Trophoblast cell (in vitro differentiated cells and primary cell): ENCODE results near the gene HEATR1.

ENCODE experiments used
- DNase-seq, 2 donors: peaks; one replicate each; pipeline ENCODE4 v3.0.0-alpha.2; 2016
- H2AFZ ChIP-seq: 2 replicates; pipeline ENCODE4 v1.6.1; 2013; ENCODE audit warnings: low read length, moderate library complexity, mild to moderate bottlenecking; ENCODE audit not compliant: insufficient read depth, poor library complexity
- H2AK5ac ChIP-seq: 2 replicates; pipeline ENCODE4 v1.6.1; 2013; ENCODE audit warnings: mild to moderate bottlenecking, low read length
- H2BK120ac ChIP-seq: 2 replicates; pipeline ENCODE4 v1.6.1; 2013; ENCODE audit warnings: low read length, mild to moderate bottlenecking, moderate library complexity; ENCODE audit not compliant: insufficient read depth, poor library complexity
- H2BK12ac ChIP-seq: 2 replicates; pipeline ENCODE4 v1.6.1; 2013; ENCODE audit warnings: mild to moderate bottlenecking, low read length, moderate library complexity
- H2BK5ac ChIP-seq: 2 replicates; pipeline ENCODE4 v1.6.1; 2013; ENCODE audit warnings: low read length, low read depth, moderate library complexity, mild to moderate bottlenecking; ENCODE audit not compliant: poor library complexity
- H3K14ac ChIP-seq: 2 replicates; pipeline ENCODE4 v1.6.1; 2013; ENCODE audit warnings: mild to moderate bottlenecking, low read length
- H3K18ac ChIP-seq: 2 replicates; pipeline ENCODE4 v1.6.1; 2013; ENCODE audit warnings: mild to moderate bottlenecking, low read length
- H3K23ac ChIP-seq: 2 replicates; pipeline ENCODE4 v1.6.1; 2013; ENCODE audit warnings: low read length
- H3K27ac ChIP-seq: 2 replicates; pipeline ENCODE4 v1.5.1; 2013; ENCODE audit warnings: low read depth, mild to moderate bottlenecking, inconsistent platforms, low read length, moderate library complexity
- H3K27me3 ChIP-seq: 2 replicates; pipeline ENCODE4 v1.6.1; 2013; ENCODE audit warnings: inconsistent platforms, mild to moderate bottlenecking, low read length, moderate library complexity; ENCODE audit not compliant: insufficient read depth
- H3K36me3 ChIP-seq, 2 experiments: 1 replicate in 1 of 2; 2 replicates in 1 of 2; pipeline ENCODE4 v1.6.1; 2013; ENCODE audit warnings: low read length in 2 of 2, mild to moderate bottlenecking in 2 of 2, moderate library complexity in 1 of 2; ENCODE audit not compliant: insufficient read depth in 2 of 2, control insufficient read depth in 1 of 2
- H3K4ac ChIP-seq: 2 replicates; pipeline ENCODE4 v1.6.1; 2013; ENCODE audit warnings: low read depth, mild to moderate bottlenecking, low read length, moderate library complexity
- H3K4me1 ChIP-seq, 2 experiments: 1 replicate in 1 of 2; 2 replicates in 1 of 2; pipeline ENCODE4 v1.6.1; 2013; ENCODE audit warnings: low read length in 2 of 2, mild to moderate bottlenecking in 2 of 2, moderate library complexity in 1 of 2; ENCODE audit not compliant: insufficient read depth in 2 of 2, control insufficient read depth in 1 of 2
- H3K4me2 ChIP-seq: 2 replicates; pipeline ENCODE4 v1.6.1; 2013; ENCODE audit warnings: inconsistent platforms, mild to moderate bottlenecking, low read length, moderate library complexity
- H3K4me3 ChIP-seq: 2 replicates; pipeline ENCODE4 v1.5.1; 2013; ENCODE audit warnings: mild to moderate bottlenecking, low read depth, low read length, inconsistent platforms
- H3K79me1 ChIP-seq: one replicate; pipeline ENCODE4 v1.6.1; 2013; ENCODE audit warnings: low read length
- H3K79me2 ChIP-seq: 2 replicates; pipeline ENCODE4 v1.6.1; 2013; ENCODE audit warnings: low read length, mild to moderate bottlenecking; ENCODE audit not compliant: control insufficient read depth, insufficient read depth, poor library complexity
- H3K9ac ChIP-seq: 2 replicates; pipeline ENCODE4 v1.6.1; 2013; ENCODE audit warnings: mild to moderate bottlenecking, low read length
- H3K9me3 ChIP-seq: 2 replicates; pipeline ENCODE4 v1.6.1; 2013; ENCODE audit warnings: low read depth, mild to moderate bottlenecking, control low read depth, inconsistent platforms, low read length; ENCODE audit not compliant: insufficient read depth
- H4K12ac ChIP-seq: 2 replicates; pipeline ENCODE4 v1.6.1; 2013; ENCODE audit warnings: low read depth, mild to moderate bottlenecking, low read length, moderate library complexity
- H4K8ac ChIP-seq: 2 replicates; pipeline ENCODE4 v1.6.1; 2013; ENCODE audit warnings: low read depth, mild to moderate bottlenecking, low read length, moderate library complexity
- H4K91ac ChIP-seq: one replicate; pipeline ENCODE4 v1.6.1; 2013; ENCODE audit warnings: low read depth, mild to moderate bottlenecking, low read length, moderate library complexity
- whole genome bisulfite sequencing: extraction: QIAGEN DNeasy Blood & Tissue Kit; methylation state at CpG from one replicate; pipeline ENCODE4 v1.1.7; 2013; ENCODE audit warnings: missing lambda C conversion rate; ENCODE audit not compliant: insufficient read length, insufficient coverage; ENCODE audit errors: extremely low coverage; 5-methylcytosine and 5-hydroxymethylcytosine counted together

HEATR1 gene

DNA sequence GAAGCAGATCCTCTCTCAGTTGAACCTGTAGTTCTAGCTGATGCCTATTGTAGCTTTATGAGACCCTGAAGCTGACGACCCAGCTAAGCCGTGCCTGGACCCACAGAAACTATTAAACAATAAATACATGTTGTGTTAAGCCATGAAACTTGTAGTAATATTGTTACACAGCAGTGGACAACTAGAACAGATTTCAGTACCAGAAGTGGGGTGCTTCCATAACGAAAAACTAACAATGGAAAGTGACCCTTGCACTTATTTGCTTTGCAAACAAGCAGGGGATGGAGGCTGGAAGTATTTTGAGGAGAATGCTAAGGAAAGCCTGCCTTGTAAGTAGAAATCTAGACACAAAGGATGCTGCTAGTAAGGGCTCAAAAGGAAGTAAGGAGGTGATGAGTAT is 18.1 kb upstream of the HEATR1 start:
- WGBS = no CpG with 5 or more reads among the region's 3 CpGs
- H2AFZ ChIP-seq = no peak overlapping the region

GRCh38 chr1:236619398-236619797 is 15.1 kb upstream of the HEATR1 start:
- Histone ChIP-seq H3K14ac (no peak overlapping the region), H3K4ac (no peak overlapping the region), H3K27me3 (no peaks in the 10 kb centered on the region), H2AK5ac (no peak overlapping the region), H3K4me3 (no peak overlapping the region), H4K8ac (no peak overlapping the region), H2AFZ (no peak overlapping the region), H3K27ac (no peak overlapping the region), H3K4me1 (no peaks in the 10 kb centered on the region), H2BK5ac (no peak overlapping the region), H4K91ac (no peak overlapping the region), H3K79me2 (no peaks in the 10 kb centered on the region), H2BK120ac (no peak overlapping the region), H3K4me2 (no peak overlapping the region), H3K79me1 (no peaks in the 10 kb centered on the region), H2BK12ac (no peak overlapping the region), H3K36me3 (no peaks in the 10 kb centered on the region), H3K9ac (no peak overlapping the region), H3K9me3 (peaks cover 2% of the 10 kb centered on the region), H3K23ac (no peak overlapping the region), H3K18ac (no peak overlapping the region), H4K12ac (no peak overlapping the region)
- DNase-seq = no peak
- WGBS = no CpG with 5 or more reads among the region's 6 CpGs

More for the DNA sequence above, 18.1 kb upstream of the HEATR1 start:
- Histone ChIP-seq H3K18ac (no peak overlapping the region), H3K4me2 (no peak overlapping the region), H3K36me3 (no peaks in the 10 kb centered on the region), H3K9me3 (peaks cover 2% of the 10 kb centered on the region), H3K14ac (no peak overlapping the region), H2BK5ac (no peak overlapping the region), H3K4me3 (no peak overlapping the region), H3K4ac (no peak overlapping the region), H3K23ac (no peak overlapping the region), H3K79me2 (no peaks in the 10 kb centered on the region), H4K8ac (no peak overlapping the region), H2AK5ac (no peak overlapping the region), H3K27me3 (no peaks in the 10 kb centered on the region), H3K27ac (no peak overlapping the region), H4K12ac (no peak overlapping the region), H3K79me1 (no peaks in the 10 kb centered on the region), H2BK12ac (no peak overlapping the region), H3K9ac (no peak overlapping the region), H3K4me1 (no peaks in the 10 kb centered on the region), H2BK120ac (no peak overlapping the region), H4K91ac (no peak overlapping the region)
- no peak for DNase-seq

DNA sequence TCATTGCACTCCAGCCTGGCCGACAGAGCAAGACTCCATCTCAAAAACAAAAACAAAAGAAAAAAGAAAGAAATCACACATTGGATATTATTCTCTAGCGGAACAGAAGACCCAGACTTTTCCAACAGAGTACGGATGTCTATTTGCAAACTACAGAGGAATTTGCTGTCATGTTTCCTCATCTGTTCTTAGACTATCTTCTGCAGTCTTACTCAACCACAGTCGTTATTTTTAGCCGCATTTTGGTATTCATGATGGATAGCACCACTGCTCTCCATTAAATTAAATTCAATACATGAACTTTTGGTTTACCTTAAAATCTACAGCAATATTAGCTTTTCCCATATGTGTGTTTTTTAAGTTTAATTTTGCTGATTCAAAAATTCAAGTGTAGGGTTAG is 14.2 kb upstream of the HEATR1 start:
- no peaks in the 10 kb centered on the region for H3K79me2 ChIP-seq
- no peak overlapping the region for H3K27ac ChIP-seq
- peaks cover 2% of the 10 kb centered on the region for H3K9me3 ChIP-seq
- H4K8ac ChIP-seq = no peak overlapping the region
- no peak overlapping the region for H2BK12ac ChIP-seq
- no peak overlapping the region for H3K4ac ChIP-seq
- WGBS = no CpG with 5 or more reads among the region's 5 CpGs
- H3K4me3 ChIP-seq = no peak overlapping the region
- H4K12ac ChIP-seq = no peak overlapping the region
- no peak for DNase-seq
- no peaks in the 10 kb centered on the region for H3K79me1 ChIP-seq
- H2BK5ac ChIP-seq = no peak overlapping the region
- H2AFZ ChIP-seq = no peak overlapping the region
- no peaks in the 10 kb centered on the region for H3K36me3 ChIP-seq
- H3K14ac ChIP-seq = no peak overlapping the region
- no peak overlapping the region for H3K18ac ChIP-seq
- no peak overlapping the region for H4K91ac ChIP-seq
- no peak overlapping the region for H3K9ac ChIP-seq
- no peaks in the 10 kb centered on the region for H3K27me3 ChIP-seq
- H3K23ac ChIP-seq = no peak overlapping the region
- no peak overlapping the region for H2BK120ac ChIP-seq
- H2AK5ac ChIP-seq = no peak overlapping the region
- no peaks in the 10 kb centered on the region for H3K4me1 ChIP-seq
- no peak overlapping the region for H3K4me2 ChIP-seq

- Histone ChIP-seq H2BK120ac (no peak overlapping the region), H3K9me3 (no peaks in the 10 kb centered on the region), H4K12ac (no peak overlapping the region), H4K91ac (no peak overlapping the region), H2AK5ac (no peak overlapping the region), H3K18ac (no peak overlapping the region), H2BK5ac (no peak overlapping the region), H3K79me2 (no peaks in the 10 kb centered on the region), H3K23ac (no peak overlapping the region), H2BK12ac (no peak overlapping the region), H3K4ac (no peak overlapping the region), H3K4me3 (no peak overlapping the region), H3K27ac (no peak overlapping the region), H3K79me1 (no peaks in the 10 kb centered on the region), H3K4me1 (no peaks in the 10 kb centered on the region), H3K9ac (no peak overlapping the region), H2AFZ (no peak overlapping the region), H3K27me3 (no peaks in the 10 kb centered on the region), H3K4me2 (no peak overlapping the region), H3K14ac (no peak overlapping the region), H4K8ac (no peak overlapping the region), H3K36me3 (no peaks in the 10 kb centered on the region)
- DNase-seq = no peak
- WGBS = no CpG with 5 or more reads among the region's 12 CpGs
These were observed 11.3 kb upstream of the HEATR1 start for GRCh38 chr1:236615399-236616148.
